NT2/D1 (cell line): ENCODE measurements around the gene STXBP6.

Source experiments
- YY1 ChIP-seq: IDR thresholded peaks from 2 replicates; pipeline ENCODE4 v1.6.1; 2011; ENCODE audit not compliant: insufficient read length, insufficient read depth
- ZNF274 ChIP-seq: IDR thresholded peaks from 2 replicates; pipeline ENCODE4 v1.6.1; 2011; ENCODE audit warnings: mild to moderate bottlenecking, low read depth, low read length

- no peak for TF ChIP-seq ZNF274
- TF ChIP-seq YY1 = no peak
Observed at GRCh38 chr14:24851837-24852236, 198.1 kb downstream of the STXBP6 start.
